ENCODE measurements around the gene PPP1R1B. TPM values are rescaled to one million over a fixed set of nuclear protein-coding genes. Genes with fewer than 3 reads are reported as not detected.

PPP1R1B gene
- polyA plus RNA-seq, 4 donors = 37.5 to 266 (median 45.8) TPM

- Histone ChIP-seq H3K36me3 (ENCODE audit: control insufficient read depth in 3 of 3, insufficient read depth in 2 of 3, low read depth in 1 of 3, low read length in 3 of 3) (peaks cover 0 to 47% (median 0%) of the 10 kb centered on the region in 3 donors), H3K27ac (ENCODE audit: low read depth in 1 of 3, low read length in 2 of 3) (peak within 1 kb of the TSS; percentile 77 to 86 (median 80)), H3K9me3 (ENCODE audit: control insufficient read depth in 2 of 2, insufficient read depth in 1 of 2, low read depth in 1 of 2, low read length in 1 of 2) (no peaks in the 10 kb centered on the region), H3K27me3 (ENCODE audit: control insufficient read depth in 3 of 3, insufficient read depth in 3 of 3, low read length in 3 of 3) (no peaks in the 10 kb centered on the region), H3K4me1 (ENCODE audit: control insufficient read depth in 3 of 3, insufficient read depth in 2 of 3, low read depth in 1 of 3, low read length in 2 of 3) (peaks cover 7 to 69% (median 12%) of the 10 kb centered on the region in 3 donors), H3K4me3 (ENCODE audit: low read depth in 1 of 3, low read length in 3 of 3) (peak within 1 kb of the TSS; percentile 81 to 95 (median 88))
- FAIRE-seq (no peak), DNase-seq (peak; percentile 92 to 97)
- 0 to 1% (median 1%) methylated on average over 64 to 68 of the region's 69 CpGs for WGBS, 3 donors
These were observed 10.4 kb downstream of the PPP1R1B start, which contains the start of gene STARD3 for GRCh38 chr17:39636927-39637736. STARD3 (plus strand) TSS chr17:39637144; CDS start chr17:39653532, 16,388 bp downstream.

DNA sequence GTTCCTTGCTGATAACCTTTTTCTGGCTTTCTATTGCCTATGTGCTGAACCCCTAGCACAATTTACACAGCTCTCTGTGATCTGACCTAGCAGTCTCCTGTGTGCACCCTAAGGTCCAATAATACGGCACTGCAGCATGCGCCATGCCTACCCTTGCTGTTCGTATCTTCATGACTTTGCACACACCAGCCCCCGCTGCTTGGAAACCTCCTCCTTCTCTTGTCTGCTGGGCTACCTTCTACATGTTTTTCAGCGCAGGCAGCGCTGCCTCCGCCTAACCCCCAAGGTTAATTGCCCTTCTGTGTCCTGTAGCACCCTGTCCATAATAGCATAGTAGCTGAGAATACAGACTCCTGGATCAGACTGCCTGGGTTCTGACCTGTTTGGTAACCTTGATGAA, 11.6 kb downstream of the PPP1R1B start:
- Histone ChIP-seq H3K27ac (ENCODE audit: low read depth in 1 of 3, low read length in 2 of 3) (no peak overlapping the region), H3K36me3 (ENCODE audit: control insufficient read depth in 3 of 3, insufficient read depth in 2 of 3, low read depth in 1 of 3, low read length in 3 of 3) (peaks cover 0 to 56% (median 0%) of the 10 kb centered on the region in 3 donors), H3K27me3 (ENCODE audit: control insufficient read depth in 3 of 3, insufficient read depth in 3 of 3, low read length in 3 of 3) (no peaks in the 10 kb centered on the region), H3K9me3 (ENCODE audit: control insufficient read depth in 2 of 2, insufficient read depth in 1 of 2, low read depth in 1 of 2, low read length in 1 of 2) (no peaks in the 10 kb centered on the region), H3K4me3 (ENCODE audit: low read depth in 1 of 3, low read length in 3 of 3) (peak overlapping the region in 1 of 3 donors; percentile 81), H3K4me1 (ENCODE audit: control insufficient read depth in 3 of 3, insufficient read depth in 2 of 3, low read depth in 1 of 3, low read length in 2 of 3) (peaks cover 7 to 61% (median 14%) of the 10 kb centered on the region in 3 donors)
- DNase-seq (no peak), FAIRE-seq (no peak)
- 87 to 91% (median 90%) methylated on average over 7 of the region's 7 CpGs for WGBS, 3 donors

DNA sequence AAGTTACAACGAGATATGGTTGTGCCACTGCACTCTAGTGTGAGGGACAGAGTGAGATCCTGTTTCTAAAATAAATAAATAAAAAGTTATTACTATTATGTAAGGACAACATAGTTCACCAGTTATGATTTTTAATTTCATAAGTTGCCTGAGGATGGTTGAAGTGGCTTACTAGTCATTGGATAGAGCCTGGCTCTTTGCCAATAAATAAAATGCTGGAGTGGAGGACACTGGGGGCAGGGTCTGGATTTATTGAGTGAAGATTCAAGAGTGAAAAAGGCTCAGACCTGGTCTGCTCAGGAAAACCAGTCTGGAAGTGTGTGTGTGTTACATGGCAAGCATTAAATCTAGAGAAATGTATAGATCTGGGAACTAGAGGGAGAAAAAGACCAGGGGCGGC, 12.3 kb downstream of the PPP1R1B start:
- DNase-seq = no peak
- no peaks in the 10 kb centered on the region for H3K9me3 ChIP-seq (ENCODE audit: control insufficient read depth in 2 of 2, insufficient read depth in 1 of 2, low read depth in 1 of 2, low read length in 1 of 2)

DNA sequence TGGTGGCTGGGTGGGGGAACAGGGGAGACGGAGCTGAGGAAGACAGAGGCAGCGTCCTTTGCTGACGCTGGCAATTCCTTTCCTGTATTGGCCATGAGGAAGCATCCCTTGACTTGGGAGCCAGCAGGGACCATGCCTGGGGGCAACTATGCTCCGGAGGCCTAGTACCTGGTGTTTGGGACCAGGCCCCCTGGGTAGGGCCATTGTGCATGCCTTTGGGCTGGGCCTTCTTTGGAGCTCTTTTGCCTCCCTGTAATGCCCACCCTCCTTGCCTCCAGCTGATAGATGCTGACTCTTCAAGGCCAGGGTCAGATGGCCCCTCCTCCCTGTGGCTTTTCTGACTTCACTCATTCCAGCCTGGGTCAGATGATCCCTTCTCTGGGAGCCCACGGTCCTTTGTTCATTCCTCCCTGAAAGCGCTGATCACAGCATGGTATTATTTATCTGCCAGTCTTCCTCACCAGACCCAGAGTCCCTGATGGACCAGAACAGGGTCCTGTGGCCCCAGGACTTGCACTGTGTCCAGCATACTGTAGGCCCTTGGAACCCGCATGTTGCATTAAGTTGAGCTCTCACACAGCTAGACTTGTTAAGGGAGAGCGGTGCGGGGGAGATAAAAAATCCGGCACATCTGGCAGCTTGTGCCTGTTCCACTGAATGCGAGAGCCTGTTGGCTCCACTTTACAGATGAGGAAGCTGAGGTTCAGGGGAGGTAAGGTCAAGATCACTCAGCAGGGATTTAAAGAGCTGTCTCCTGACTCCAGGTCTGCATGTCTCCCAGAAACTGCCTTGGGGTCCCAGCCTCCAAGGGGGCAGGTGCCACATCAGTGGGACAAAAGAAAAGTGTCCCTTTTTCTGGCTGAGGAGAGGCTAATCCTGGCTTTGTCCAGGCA, 13.1 kb downstream of the PPP1R1B start:
- Histone ChIP-seq H3K4me1 (ENCODE audit: control insufficient read depth in 3 of 3, insufficient read depth in 2 of 3, low read depth in 1 of 3, low read length in 2 of 3) (peaks cover 7 to 50% (median 14%) of the 10 kb centered on the region in 3 donors), H3K27me3 (ENCODE audit: control insufficient read depth in 3 of 3, insufficient read depth in 3 of 3, low read length in 3 of 3) (no peaks in the 10 kb centered on the region), H3K9me3 (ENCODE audit: control insufficient read depth in 2 of 2, insufficient read depth in 1 of 2, low read depth in 1 of 2, low read length in 1 of 2) (no peaks in the 10 kb centered on the region), H3K36me3 (ENCODE audit: control insufficient read depth in 3 of 3, insufficient read depth in 2 of 3, low read depth in 1 of 3, low read length in 3 of 3) (peaks cover 0 to 58% (median 0%) of the 10 kb centered on the region in 3 donors), H3K27ac (ENCODE audit: low read depth in 1 of 3, low read length in 2 of 3) (no peak overlapping the region), H3K4me3 (ENCODE audit: low read depth in 1 of 3, low read length in 3 of 3) (no peak overlapping the region)
- 87 to 91% (median 90%) methylated on average over 11 of the region's 11 CpGs for WGBS, 3 donors
- no peak for FAIRE-seq
- DNase-seq = no peak

More for the DNA sequence above, 12.3 kb downstream of the PPP1R1B start:
- Histone ChIP-seq H3K27ac (ENCODE audit: low read depth in 1 of 3, low read length in 2 of 3) (no peak overlapping the region), H3K4me3 (ENCODE audit: low read depth in 1 of 3, low read length in 3 of 3) (no peak overlapping the region), H3K36me3 (ENCODE audit: control insufficient read depth in 3 of 3, insufficient read depth in 2 of 3, low read depth in 1 of 3, low read length in 3 of 3) (peaks cover 0 to 58% (median 0%) of the 10 kb centered on the region in 3 donors), H3K27me3 (ENCODE audit: control insufficient read depth in 3 of 3, insufficient read depth in 3 of 3, low read length in 3 of 3) (no peaks in the 10 kb centered on the region), H3K4me1 (ENCODE audit: control insufficient read depth in 3 of 3, insufficient read depth in 2 of 3, low read depth in 1 of 3, low read length in 2 of 3) (peaks cover 7 to 54% (median 14%) of the 10 kb centered on the region in 3 donors)
- 73 to 78% (median 75%) methylated on average over 2 of the region's 2 CpGs for WGBS, 3 donors
- FAIRE-seq = no peak

- Histone ChIP-seq H3K4me1 (ENCODE audit: control insufficient read depth in 3 of 3, insufficient read depth in 2 of 3, low read depth in 1 of 3, low read length in 2 of 3) (peaks cover 7 to 51% (median 14%) of the 10 kb centered on the region in 3 donors), H3K4me3 (ENCODE audit: low read depth in 1 of 3, low read length in 3 of 3) (no peak overlapping the region), H3K27me3 (ENCODE audit: control insufficient read depth in 3 of 3, insufficient read depth in 3 of 3, low read length in 3 of 3) (no peaks in the 10 kb centered on the region), H3K9me3 (ENCODE audit: control insufficient read depth in 2 of 2, insufficient read depth in 1 of 2, low read depth in 1 of 2, low read length in 1 of 2) (no peaks in the 10 kb centered on the region), H3K36me3 (ENCODE audit: control insufficient read depth in 3 of 3, insufficient read depth in 2 of 3, low read depth in 1 of 3, low read length in 3 of 3) (peaks cover 0 to 60% (median 0%) of the 10 kb centered on the region in 3 donors), H3K27ac (ENCODE audit: low read depth in 1 of 3, low read length in 2 of 3) (no peak overlapping the region)
- no peak for FAIRE-seq
- DNase-seq = no peak
- WGBS, 3 donors = 40 to 76% (median 54%) methylated on average over 4 of the region's 4 CpGs
These were observed 13.9 kb downstream of the PPP1R1B start for GRCh38 chr17:39640591-39641031.

GRCh38 chr17:39641097-39641496, 14.3 kb downstream of the PPP1R1B start:
- peaks cover 7 to 50% (median 14%) of the 10 kb centered on the region in 3 donors for H3K4me1 ChIP-seq (ENCODE audit: control insufficient read depth in 3 of 3, insufficient read depth in 2 of 3, low read depth in 1 of 3, low read length in 2 of 3)

GRCh38 chr17:39641883-39642282, 15.1 kb downstream of the PPP1R1B start:
- peaks cover 7 to 48% (median 14%) of the 10 kb centered on the region in 3 donors for H3K4me1 ChIP-seq (ENCODE audit: control insufficient read depth in 3 of 3, insufficient read depth in 2 of 3, low read depth in 1 of 3, low read length in 2 of 3)
- no peak overlapping the region for H3K27ac ChIP-seq (ENCODE audit: low read depth in 1 of 3, low read length in 2 of 3)
- H3K36me3 ChIP-seq (ENCODE audit: control insufficient read depth in 3 of 3, insufficient read depth in 2 of 3, low read depth in 1 of 3, low read length in 3 of 3) = peaks cover 0 to 59% (median 0%) of the 10 kb centered on the region in 3 donors
- DNase-seq (no peak), FAIRE-seq (no peak)
- no peak overlapping the region for H3K4me3 ChIP-seq (ENCODE audit: low read depth in 1 of 3, low read length in 3 of 3)
- 75 to 87% (median 79%) methylated on average over 7 of the region's 7 CpGs for WGBS, 3 donors
- no peaks in the 10 kb centered on the region for H3K9me3 ChIP-seq (ENCODE audit: control insufficient read depth in 2 of 2, insufficient read depth in 1 of 2, low read depth in 1 of 2, low read length in 1 of 2)
- no peaks in the 10 kb centered on the region for H3K27me3 ChIP-seq (ENCODE audit: control insufficient read depth in 3 of 3, insufficient read depth in 3 of 3, low read length in 3 of 3)

More at GRCh38 chr17:39641097-39641496, 14.3 kb downstream of the PPP1R1B start:
- H3K27ac ChIP-seq (ENCODE audit: low read depth in 1 of 3, low read length in 2 of 3) = no peak overlapping the region
- no peak for DNase-seq
- H3K36me3 ChIP-seq (ENCODE audit: control insufficient read depth in 3 of 3, insufficient read depth in 2 of 3, low read depth in 1 of 3, low read length in 3 of 3) = peaks cover 0 to 58% (median 0%) of the 10 kb centered on the region in 3 donors
- H3K4me3 ChIP-seq (ENCODE audit: low read depth in 1 of 3, low read length in 3 of 3) = no peak overlapping the region
- H3K9me3 ChIP-seq (ENCODE audit: control insufficient read depth in 2 of 2, insufficient read depth in 1 of 2, low read depth in 1 of 2, low read length in 1 of 2) = no peaks in the 10 kb centered on the region
- 89 to 96% (median 93%) methylated on average over 4 of the region's 4 CpGs for WGBS, 3 donors
- no peak for FAIRE-seq
- H3K27me3 ChIP-seq (ENCODE audit: control insufficient read depth in 3 of 3, insufficient read depth in 3 of 3, low read length in 3 of 3) = no peaks in the 10 kb centered on the region

Measured in small intestine (tissue), 7 donors.